Endothelial cell of umbilical vein (primary cell): ENCODE measurements around the gene ZNF816. TPM values are rescaled to one million over a fixed set of nuclear protein-coding genes. Genes with fewer than 3 reads are reported as not detected.

Source experiments
- BruUV-seq: library from RNA; stranded (reverse); fragments of 400-500 nt; replicated peaks from 2 replicates; lab custom pipeline; 2021; lab: Mats Ljungman, UMichigan
- CTCF ChIA-PET: fragments of 300-600, 350-600 bp; sonication (Branson Sonifier 250); formaldehyde crosslinking; loops from one replicate; lab custom pipeline; 2021; ENCODE audit warnings: antibody characterized with exemption, inconsistent platforms; lab: Charles Lee
- POLR2A ChIA-PET: fragments of 300-600, 350-600 bp; sonication (Branson Sonifier 250); formaldehyde crosslinking; loops from one replicate; lab custom pipeline; 2021; ENCODE audit warnings: antibody characterized with exemption, inconsistent platforms; lab: Charles Lee
- DNase-seq: peaks from one replicate; pipeline ENCODE4 v3.0.0-alpha.2; 2011; ENCODE audit warnings: low read depth, low spot score
- FAIRE-seq: peaks from 2 replicates; lab custom pipeline; 2011; peaks lifted over from hg19 to GRCh38; lab: Jason Lieb, UNC
- H2AFZ ChIP-seq: 2 replicates; pipeline ENCODE4 v1.6.0; 2012; ENCODE audit warnings: low read depth, low read length, control low read depth, inconsistent platforms
- H3K27ac ChIP-seq: 2 replicates; pipeline ENCODE4 v1.5.1; 2011; ENCODE audit warnings: low read depth, mild to moderate bottlenecking, control low read depth, low read length, moderate library complexity; ENCODE audit not compliant: insufficient read depth
- H3K27me3 ChIP-seq, 2 experiments: 2 replicates each; pipeline versions ENCODE4 v1.6.0 to v1.6.1; 2011; ENCODE audit warnings: low read length in 2 of 2, mixed read lengths in 1 of 2; ENCODE audit not compliant: control insufficient read depth in 2 of 2, insufficient read depth in 2 of 2
- H3K36me3 ChIP-seq, 2 experiments: 2 replicates in 1 of 2; 3 replicates in 1 of 2; pipeline ENCODE4 v1.5.1; 2011; ENCODE audit warnings: low read length in 2 of 2, mild to moderate bottlenecking in 1 of 2, moderate library complexity in 1 of 2; ENCODE audit not compliant: control insufficient read depth in 2 of 2, insufficient read depth in 2 of 2; ENCODE audit errors: extremely low read depth in 1 of 2
- H3K4me1 ChIP-seq: 3 replicates; pipeline ENCODE4 v1.5.1; 2011; ENCODE audit warnings: mild to moderate bottlenecking, low read length; ENCODE audit not compliant: control insufficient read depth, insufficient read depth; ENCODE audit errors: extremely low read depth
- H3K4me2 ChIP-seq: 2 replicates; pipeline ENCODE4 v1.6.1; 2011; ENCODE audit warnings: low read length, control low read depth, mixed read lengths; ENCODE audit not compliant: insufficient read depth
- H3K4me3 ChIP-seq, 3 experiments: fragments of 200-600 bp in 1 of 3; sonication (generic), shearing (Covaris generic) in 1 of 3; replicated peaks in 1 of 3; 2 replicates each; pipeline ENCODE4 v1.5.1; 2011 to 2016; ENCODE audit warnings: control low read depth in 3 of 3, low read length in 3 of 3, mild to moderate bottlenecking in 2 of 3, inconsistent platforms in 1 of 3, low read depth in 1 of 3, moderate library complexity in 1 of 3; ENCODE audit not compliant: insufficient read depth in 1 of 3
- H3K79me2 ChIP-seq: 2 replicates; pipeline ENCODE4 v1.6.0; 2012; ENCODE audit warnings: low read length, inconsistent platforms; ENCODE audit not compliant: control insufficient read depth, insufficient read depth
- H3K9ac ChIP-seq: replicated peaks from 2 replicates; pipeline ENCODE3; 2011; ENCODE audit warnings: low read length, control low read depth; ENCODE audit not compliant: insufficient read depth; ENCODE audit errors: extremely low read depth
- H3K9me1 ChIP-seq: replicated peaks from 3 replicates; pipeline ENCODE4 v1.6.0; 2011; ENCODE audit warnings: mild to moderate bottlenecking, low read length; ENCODE audit not compliant: control insufficient read depth, insufficient read depth; ENCODE audit errors: extremely low read depth
- H3K9me3 ChIP-seq: replicated peaks from 2 replicates; pipeline ENCODE4 v1.5.1; 2012; ENCODE audit warnings: low read length, inconsistent platforms; ENCODE audit not compliant: control insufficient read depth, insufficient read depth
- H4K20me1 ChIP-seq: replicated peaks from 2 replicates; pipeline ENCODE3; 2011; ENCODE audit warnings: mild to moderate bottlenecking, low read length; ENCODE audit not compliant: control insufficient read depth, insufficient read depth; ENCODE audit errors: extremely low read depth
- EZH2 ChIP-seq: IDR thresholded peaks from 2 replicates; pipeline ENCODE4 v1.6.1; 2012; ENCODE audit warnings: borderline replicate concordance, low read depth, mild to moderate bottlenecking, moderate library complexity, low read length, inconsistent platforms; ENCODE audit not compliant: severe bottlenecking
- FOS ChIP-seq: IDR thresholded peaks from 2 replicates; pipeline ENCODE4 v1.6.1; 2011; ENCODE audit warnings: mild to moderate bottlenecking, low read length, moderate library complexity, borderline replicate concordance; ENCODE audit not compliant: insufficient read depth
- JUN ChIP-seq: IDR thresholded peaks from 2 replicates; pipeline ENCODE4 v1.6.1; 2011; ENCODE audit warnings: borderline replicate concordance, low read depth; ENCODE audit not compliant: insufficient read length, insufficient read depth
- MYC ChIP-seq: IDR thresholded peaks from one replicate; pipeline ENCODE4 v1.6.1; 2011; ENCODE audit warnings: mild to moderate bottlenecking, low read depth, low read length
- POLR2A ChIP-seq: IDR thresholded peaks from 2 replicates; pipeline ENCODE4 v1.6.1; 2012; ENCODE audit warnings: low read depth, mild to moderate bottlenecking, control low read depth, low read length
- POLR2AphosphoS5 ChIP-seq: IDR thresholded peaks from 2 replicates; pipeline ENCODE4 v1.6.1; 2012; ENCODE audit warnings: low read depth, mild to moderate bottlenecking, control low read depth, low read length, moderate library complexity; ENCODE audit not compliant: insufficient read depth
- dilution Hi-C: fragments of 300-500 bp; cut with MboI; formaldehyde crosslinking; loops from one replicate; pipeline ENCODE4 v1.15.0; 2019; ENCODE audit warnings: low sequenced_read_pairs; ENCODE audit not compliant: extremely low pct_ligation_motif_present
- intact Hi-C: fragments of 100-400 bp; cut with micrococcal nuclease; formaldehyde crosslinking; loops from one replicate; pipeline ENCODE4 v1.10.0; 2022
- polyA plus RNA-seq, 4 experiments: library from polyadenylated mRNA; depleted of rRNA in 3 of 4; stranded (reverse) in 3 of 4; unstranded in 1 of 4; fragments of >200 nt; gene quantifications; 2 replicates each; pipeline versions ENCODE4 v1.2.1 to v1.2.3, GENCODE V29; 2011 to 2012; ENCODE audit warnings: missing spikeins in 1 of 4
- total RNA-seq: library from RNA; stranded (reverse); gene quantifications from 2 replicates; pipeline ENCODE4 v1.2.3, GENCODE V29; 2021
- TF ChIP-seq, protein P1 (sequence below): IDR thresholded peaks from 2 replicates; pipeline ENCODE4 v1.6.1; 2011; ENCODE audit not compliant: insufficient read depth, insufficient read length
- TF ChIP-seq, protein P2 (sequence below), 2 donors: IDR thresholded peaks; 1 replicate in 1 of 2; 2 replicates in 1 of 2; pipeline ENCODE4 v1.5.1; 2011; ENCODE audit warnings: low read length in 2 of 2, mild to moderate bottlenecking in 2 of 2, moderate library complexity in 2 of 2, control low read depth in 1 of 2, inconsistent platforms in 1 of 2, low read depth in 1 of 2; ENCODE audit not compliant: insufficient read depth in 1 of 2; ENCODE audit errors: extremely low read depth in 1 of 2

Gene ZNF816
- total and polyA plus RNA-seq, 2 donors (not counting 3 experiments of a cell fraction or from before 2014, with no cell fraction given), result 1.8 to 4.9 TPM

DNA sequence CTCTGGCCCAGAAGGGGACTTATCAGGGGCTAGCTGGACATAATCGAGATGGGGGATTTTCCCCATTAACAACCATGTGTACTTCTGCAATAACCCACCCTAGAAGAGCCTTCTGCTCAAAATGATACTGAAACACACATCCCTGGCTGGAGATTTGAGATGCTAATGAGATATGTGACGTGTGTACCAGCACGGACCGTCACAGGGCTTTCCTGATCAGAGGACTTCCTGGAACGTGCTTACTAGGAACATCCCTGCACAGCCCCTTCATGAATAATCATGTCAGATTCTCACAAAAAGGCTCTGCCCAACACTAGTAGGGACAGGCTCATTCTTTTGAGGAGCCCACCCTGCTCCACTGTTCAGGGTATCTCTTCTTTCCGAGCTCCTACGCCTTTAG lies 44.5 kb upstream of the ZNF816 start:
- H3K27me3 ChIP-seq, result no peaks in the 10 kb centered on the region
- dilution Hi-C loops, result no loop called here
- no peak overlapping the region for H3K4me3 ChIP-seq
- no peak for DNase-seq
- no TSS peak for BruUV-seq
- H4K20me1 ChIP-seq, result no peaks in the 10 kb centered on the region
- CTCF ChIA-PET, result no interaction called here
- FAIRE-seq, result no peak
- no peak overlapping the region for H3K27ac ChIP-seq
- H3K9ac ChIP-seq, result no peak overlapping the region
- no peak overlapping the region for H3K4me2 ChIP-seq
- no peak overlapping the region for H2AFZ ChIP-seq
- POLR2A ChIA-PET, result no interaction called here
- H3K36me3 ChIP-seq, result no peaks in the 10 kb centered on the region
- TF ChIP-seq POLR2AphosphoS5, result no peak
- TF ChIP-seq EZH2, result no peak
- no peak for TF ChIP-seq POLR2A
- TF ChIP-seq JUN, result no peak
- TF ChIP-seq, protein P1, sequence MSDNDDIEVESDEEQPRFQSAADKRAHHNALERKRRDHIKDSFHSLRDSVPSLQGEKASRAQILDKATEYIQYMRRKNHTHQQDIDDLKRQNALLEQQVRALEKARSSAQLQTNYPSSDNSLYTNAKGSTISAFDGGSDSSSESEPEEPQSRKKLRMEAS, result no peak
- no peak for TF ChIP-seq MYC
- TF ChIP-seq FOS, result no peak
- TF ChIP-seq, protein P2, sequence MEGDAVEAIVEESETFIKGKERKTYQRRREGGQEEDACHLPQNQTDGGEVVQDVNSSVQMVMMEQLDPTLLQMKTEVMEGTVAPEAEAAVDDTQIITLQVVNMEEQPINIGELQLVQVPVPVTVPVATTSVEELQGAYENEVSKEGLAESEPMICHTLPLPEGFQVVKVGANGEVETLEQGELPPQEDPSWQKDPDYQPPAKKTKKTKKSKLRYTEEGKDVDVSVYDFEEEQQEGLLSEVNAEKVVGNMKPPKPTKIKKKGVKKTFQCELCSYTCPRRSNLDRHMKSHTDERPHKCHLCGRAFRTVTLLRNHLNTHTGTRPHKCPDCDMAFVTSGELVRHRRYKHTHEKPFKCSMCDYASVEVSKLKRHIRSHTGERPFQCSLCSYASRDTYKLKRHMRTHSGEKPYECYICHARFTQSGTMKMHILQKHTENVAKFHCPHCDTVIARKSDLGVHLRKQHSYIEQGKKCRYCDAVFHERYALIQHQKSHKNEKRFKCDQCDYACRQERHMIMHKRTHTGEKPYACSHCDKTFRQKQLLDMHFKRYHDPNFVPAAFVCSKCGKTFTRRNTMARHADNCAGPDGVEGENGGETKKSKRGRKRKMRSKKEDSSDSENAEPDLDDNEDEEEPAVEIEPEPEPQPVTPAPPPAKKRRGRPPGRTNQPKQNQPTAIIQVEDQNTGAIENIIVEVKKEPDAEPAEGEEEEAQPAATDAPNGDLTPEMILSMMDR (IDR thresholded peaks at IDR 0.05; ENCODE audit: extremely low read depth in 1 of 2, insufficient read depth in 1 of 2, low read depth in 1 of 2, low read length in 2 of 2), result no peak
- H3K79me2 ChIP-seq, result no peaks in the 10 kb centered on the region
- intact Hi-C loops, result no loop called here
- no peaks in the 10 kb centered on the region for H3K9me1 ChIP-seq
- no peaks in the 10 kb centered on the region for H3K9me3 ChIP-seq
- no peaks in the 10 kb centered on the region for H3K4me1 ChIP-seq
